Measurements from ENCODE around the gene MPPED2.

Gene MPPED2

DNA sequence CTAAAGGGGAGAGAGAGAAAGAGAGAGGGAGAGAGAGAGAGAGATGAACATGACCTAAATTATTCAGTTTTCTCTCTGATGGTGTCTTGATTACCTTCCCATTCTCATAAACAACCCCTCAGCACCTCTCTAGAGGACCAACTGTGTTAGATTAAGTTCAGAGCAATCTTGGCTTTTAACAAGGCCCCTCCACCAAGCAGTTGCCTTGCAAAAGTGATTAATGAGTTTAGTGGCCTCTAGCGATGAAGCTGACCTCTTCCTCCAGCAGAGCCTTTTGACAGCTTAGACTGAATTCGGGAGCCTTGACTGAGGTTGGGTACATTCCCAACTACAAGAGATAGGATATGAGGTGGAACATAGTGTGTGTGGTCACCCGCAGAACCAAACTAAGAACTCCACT is 197.2 kb downstream of the MPPED2 start:
- DNase-seq = no peak
- TF ChIP-seq, protein P1, sequence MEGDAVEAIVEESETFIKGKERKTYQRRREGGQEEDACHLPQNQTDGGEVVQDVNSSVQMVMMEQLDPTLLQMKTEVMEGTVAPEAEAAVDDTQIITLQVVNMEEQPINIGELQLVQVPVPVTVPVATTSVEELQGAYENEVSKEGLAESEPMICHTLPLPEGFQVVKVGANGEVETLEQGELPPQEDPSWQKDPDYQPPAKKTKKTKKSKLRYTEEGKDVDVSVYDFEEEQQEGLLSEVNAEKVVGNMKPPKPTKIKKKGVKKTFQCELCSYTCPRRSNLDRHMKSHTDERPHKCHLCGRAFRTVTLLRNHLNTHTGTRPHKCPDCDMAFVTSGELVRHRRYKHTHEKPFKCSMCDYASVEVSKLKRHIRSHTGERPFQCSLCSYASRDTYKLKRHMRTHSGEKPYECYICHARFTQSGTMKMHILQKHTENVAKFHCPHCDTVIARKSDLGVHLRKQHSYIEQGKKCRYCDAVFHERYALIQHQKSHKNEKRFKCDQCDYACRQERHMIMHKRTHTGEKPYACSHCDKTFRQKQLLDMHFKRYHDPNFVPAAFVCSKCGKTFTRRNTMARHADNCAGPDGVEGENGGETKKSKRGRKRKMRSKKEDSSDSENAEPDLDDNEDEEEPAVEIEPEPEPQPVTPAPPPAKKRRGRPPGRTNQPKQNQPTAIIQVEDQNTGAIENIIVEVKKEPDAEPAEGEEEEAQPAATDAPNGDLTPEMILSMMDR (IDR thresholded peaks at IDR 0.05; ENCODE audit: low read depth, low read length) = no peak
- Histone ChIP-seq H3K27me3 (no peaks in the 10 kb centered on the region), H3K9me3 (no peaks in the 10 kb centered on the region), H3K4me3 (ENCODE audit: low read depth, low read length) (no peak overlapping the region), H3K4me1 (no peaks in the 10 kb centered on the region), H3K36me3 (no peaks in the 10 kb centered on the region)

DNA sequence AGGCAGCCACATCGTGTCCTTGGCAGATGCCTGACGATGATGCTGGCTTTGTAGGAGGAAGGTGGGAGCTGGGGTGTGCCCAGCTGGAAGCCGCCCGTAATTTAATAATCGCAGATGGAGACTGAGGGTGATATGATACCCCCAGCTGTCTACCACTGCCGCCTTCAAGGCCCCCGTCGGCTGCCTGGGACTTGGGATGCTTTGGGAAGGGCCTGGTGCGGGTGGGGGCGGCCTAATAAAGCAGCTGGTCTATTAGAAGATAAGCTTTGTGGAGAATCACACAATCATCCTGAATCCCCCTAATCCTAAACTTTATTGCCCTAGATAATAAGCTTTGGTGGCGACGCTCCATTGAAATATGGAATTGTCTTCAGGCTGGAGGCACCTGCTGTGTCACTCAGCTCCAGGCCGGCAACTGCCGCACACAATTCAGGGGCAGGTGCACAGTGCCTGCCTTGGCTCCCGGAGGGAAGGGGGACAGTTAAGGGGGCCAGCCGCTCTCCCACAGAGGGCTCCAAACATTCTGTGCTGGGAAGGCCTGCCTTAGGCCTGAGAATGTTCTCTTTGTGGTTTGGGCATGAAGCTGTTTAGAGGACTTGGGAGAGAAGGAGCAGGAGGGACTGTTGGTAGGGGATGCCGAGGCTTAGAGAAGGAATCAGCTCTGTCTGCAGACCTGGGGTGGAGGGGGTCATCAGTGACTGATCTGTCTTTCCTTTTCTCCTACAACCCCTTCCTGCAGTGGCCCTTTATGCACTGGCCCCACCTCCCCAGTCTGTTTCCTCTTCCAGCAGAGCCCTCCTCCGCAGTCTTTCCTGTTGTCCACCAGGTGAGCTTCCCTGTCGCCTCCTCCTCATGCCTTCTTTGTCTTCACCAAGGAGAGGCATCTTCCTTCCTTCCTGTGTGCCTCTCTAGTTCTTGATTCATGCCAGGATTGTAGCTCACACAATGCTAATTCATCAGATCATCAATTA is 198.0 kb downstream of the MPPED2 start:
- Histone ChIP-seq H3K4me3 (ENCODE audit: low read depth, low read length) (no peak overlapping the region), H3K36me3 (no peaks in the 10 kb centered on the region), H3K9me3 (no peaks in the 10 kb centered on the region), H3K4me1 (no peaks in the 10 kb centered on the region), H3K27me3 (no peaks in the 10 kb centered on the region)
- DNase-seq = no peak
- TF ChIP-seq, protein P1 (IDR thresholded peaks at IDR 0.05; ENCODE audit: low read depth, low read length) = no peak

DNA sequence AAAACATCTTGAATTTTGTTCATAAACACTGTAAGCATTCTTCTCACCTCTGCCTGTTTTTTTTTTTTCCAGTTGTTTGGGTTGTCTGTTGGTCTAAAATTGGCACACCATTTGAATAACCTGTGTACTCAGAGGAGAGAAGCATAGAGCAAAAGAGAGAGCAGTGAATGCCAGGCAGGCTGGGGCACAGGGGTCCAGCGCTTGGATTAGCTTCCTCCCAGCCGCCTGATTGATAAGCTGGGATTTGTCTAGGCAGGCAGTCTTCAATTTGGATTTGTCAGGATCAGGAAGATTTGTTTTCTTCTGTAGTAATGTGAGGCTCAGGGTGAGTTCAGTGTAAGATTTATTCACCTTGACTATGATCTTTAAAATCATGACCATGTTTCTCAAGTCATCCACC is 204.3 kb downstream of the MPPED2 start:
- no peak for DNase-seq
- no peaks in the 10 kb centered on the region for H3K9me3 ChIP-seq
- H3K4me1 ChIP-seq = no peaks in the 10 kb centered on the region
- no peaks in the 10 kb centered on the region for H3K36me3 ChIP-seq
- TF ChIP-seq, protein P1 (IDR thresholded peaks at IDR 0.05; ENCODE audit: low read depth, low read length) = no peak
- H3K27me3 ChIP-seq = no peaks in the 10 kb centered on the region
- H3K4me3 ChIP-seq (ENCODE audit: low read depth, low read length) = no peak overlapping the region

DNA sequence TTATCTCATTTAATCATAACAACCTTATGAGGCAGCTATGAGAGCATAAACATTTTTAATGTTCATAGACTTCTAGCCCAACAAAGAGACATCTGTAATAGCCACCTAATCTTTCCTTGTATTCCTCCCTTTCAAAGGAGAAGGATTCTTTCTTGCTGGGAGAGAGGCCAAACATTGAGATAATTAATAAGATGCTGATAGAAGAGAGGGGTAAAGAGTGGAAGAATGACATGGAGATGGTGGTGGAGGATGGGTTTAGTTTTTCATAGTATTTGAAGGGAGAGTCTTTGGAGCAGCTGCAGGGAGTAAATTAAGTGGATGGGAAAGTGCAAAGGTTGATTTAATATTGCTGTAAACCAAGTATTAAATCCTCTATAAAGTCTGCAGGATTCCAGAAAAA is 205.3 kb downstream of the MPPED2 start:
- no peaks in the 10 kb centered on the region for H3K27me3 ChIP-seq
- no peak for DNase-seq
- no peaks in the 10 kb centered on the region for H3K9me3 ChIP-seq
- TF ChIP-seq, protein P1 (IDR thresholded peaks at IDR 0.05; ENCODE audit: low read depth, low read length) = no peak
- H3K4me3 ChIP-seq (ENCODE audit: low read depth, low read length) = no peak overlapping the region
- no peaks in the 10 kb centered on the region for H3K4me1 ChIP-seq
- no peaks in the 10 kb centered on the region for H3K36me3 ChIP-seq

GRCh38 chr11:30377347-30377746 is 208.8 kb downstream of the MPPED2 start:
- DNase-seq = no peak
- TF ChIP-seq, protein P1 (IDR thresholded peaks at IDR 0.05; ENCODE audit: low read depth, low read length) = no peak
- Histone ChIP-seq H3K9me3 (no peaks in the 10 kb centered on the region), H3K4me1 (no peaks in the 10 kb centered on the region), H3K36me3 (no peaks in the 10 kb centered on the region), H3K27me3 (no peaks in the 10 kb centered on the region), H3K4me3 (ENCODE audit: low read depth, low read length) (no peak overlapping the region)

GRCh38 chr11:30370164-30370563 is 216.0 kb downstream of the MPPED2 start:
- Histone ChIP-seq H3K4me1 (no peaks in the 10 kb centered on the region), H3K9me3 (no peaks in the 10 kb centered on the region), H3K27me3 (no peaks in the 10 kb centered on the region), H3K36me3 (no peaks in the 10 kb centered on the region), H3K4me3 (ENCODE audit: low read depth, low read length) (no peak overlapping the region)
- DNase-seq = no peak
- TF ChIP-seq, protein P1 (IDR thresholded peaks at IDR 0.05; ENCODE audit: low read depth, low read length) = no peak

Measured in BE2C (cell line).